Activated T-helper 2 cell treated with anti-CD3 and anti-CD28 coated beads, Interferon-gamma antibody, Interleukin-2, Interleukin-4, amounts not matched to agents 10 μg/mL and 5 μg/mL and 100 μg/mL, durations not matched to agents 14 hours and 24 hours and 36 hours (primary cell): Measurements from ENCODE around the gene NLRP6. TPM values are rescaled to one million over a fixed set of nuclear protein-coding genes. Genes with fewer than 3 reads are reported as not detected.

Experiments
- DNase-seq: peaks from one replicate; pipeline ENCODE4 v3.0.0; 2021; ENCODE audit warnings: low spot score
- H3K27ac Mint-ChIP-seq: one replicate; pipeline ENCODE4 v1.8.0; 2021; ENCODE audit warnings: mixed read lengths
- H3K27me3 Mint-ChIP-seq: one replicate; pipeline ENCODE4 v1.8.0; 2021; ENCODE audit warnings: low read depth, mixed read lengths
- H3K36me3 Mint-ChIP-seq: one replicate; pipeline ENCODE4 v1.8.0; 2021; ENCODE audit warnings: low read depth, mixed read lengths
- H3K4me1 Mint-ChIP-seq: one replicate; pipeline ENCODE4 v1.8.0; 2021; ENCODE audit warnings: low read depth, mixed read lengths
- H3K4me3 Mint-ChIP-seq: one replicate; pipeline ENCODE4 v1.8.0; 2021; ENCODE audit warnings: low read depth, mild to moderate bottlenecking, moderate library complexity, mixed read lengths
- H3K9me3 Mint-ChIP-seq: one replicate; pipeline ENCODE4 v1.8.0; 2021; ENCODE audit warnings: mixed read lengths
- intact Hi-C: fragments of 100-400 bp; cut with micrococcal nuclease; formaldehyde crosslinking; loops from one replicate; pipeline ENCODE4 v1.15.1; 2023
- total RNA-seq: library from RNA; stranded (reverse); gene quantifications from 2 replicates; pipeline ENCODE4 v1.2.3, GENCODE V29; 2022

The NLRP6 gene
- total RNA-seq, 1 donor from 2014 or later: 1.1 TPM

DNA sequence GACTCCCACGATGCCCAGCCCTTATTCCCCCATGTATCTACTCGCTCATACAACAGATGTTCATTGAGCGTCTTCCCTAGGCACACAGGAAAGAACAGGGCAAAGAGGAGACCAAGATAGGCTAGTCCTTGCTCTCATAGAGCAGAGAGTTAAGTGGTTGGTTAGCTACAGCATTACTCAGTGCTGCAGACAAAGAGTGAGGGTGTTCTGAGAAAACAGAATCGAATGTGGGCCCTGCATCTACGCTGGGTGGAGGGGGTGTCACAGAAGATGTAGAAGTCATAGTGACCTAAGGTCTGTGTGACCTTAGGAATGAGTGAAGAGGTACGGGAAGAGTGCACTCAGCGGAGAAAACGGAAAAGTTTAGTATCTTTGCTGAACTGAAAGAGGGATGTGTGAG lies 29.1 kb upstream of the NLRP6 start:
- no peak for DNase-seq
- H3K27ac Mint-ChIP-seq: peak overlapping the region; percentile 72
- H3K4me1 Mint-ChIP-seq: peaks cover 19% of the 10 kb centered on the region
- intact Hi-C loops: no loop called here
- no peak overlapping the region for H3K4me3 Mint-ChIP-seq
- H3K9me3 Mint-ChIP-seq: no peaks in the 10 kb centered on the region
- H3K36me3 Mint-ChIP-seq: peaks cover 87% of the 10 kb centered on the region
- no peaks in the 10 kb centered on the region for H3K27me3 Mint-ChIP-seq

GRCh38 chr11:250274-250673 lies 27.9 kb upstream of the NLRP6 start:
- H3K9me3 Mint-ChIP-seq: no peaks in the 10 kb centered on the region
- intact Hi-C loops: no loop called here
- H3K36me3 Mint-ChIP-seq: peaks cover 77% of the 10 kb centered on the region
- H3K27me3 Mint-ChIP-seq: no peaks in the 10 kb centered on the region
- H3K4me3 Mint-ChIP-seq: no peak overlapping the region
- DNase-seq: no peak
- H3K27ac Mint-ChIP-seq: no peak overlapping the region
- H3K4me1 Mint-ChIP-seq: peaks cover 15% of the 10 kb centered on the region

DNA sequence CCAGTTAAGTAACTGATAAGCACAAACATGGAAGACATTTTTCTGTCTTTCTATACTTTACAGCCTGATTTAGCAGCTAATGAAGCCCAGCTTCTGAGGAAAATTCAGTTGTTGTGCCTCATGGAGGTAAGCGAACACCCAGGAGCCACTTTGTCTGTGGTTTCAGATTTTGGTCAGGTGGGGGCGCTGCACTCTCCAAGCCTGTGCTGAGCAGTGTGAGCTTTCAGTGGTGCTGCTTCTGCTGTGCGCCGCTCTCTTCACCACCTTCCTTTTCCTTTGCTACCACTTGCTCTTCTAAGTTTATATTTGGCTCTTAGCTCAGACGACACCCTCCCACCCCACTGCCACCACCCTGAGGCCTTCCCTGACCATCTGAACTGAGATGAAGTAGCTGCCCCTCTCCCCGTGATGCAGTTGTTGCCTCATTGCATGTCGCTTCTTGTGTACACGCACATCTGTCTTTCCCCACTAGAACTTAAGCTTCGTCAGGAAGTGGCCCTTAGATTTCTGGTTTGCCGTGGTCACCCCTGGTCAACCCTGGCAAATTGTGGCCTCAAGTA lies 27.4 kb upstream of the NLRP6 start:
- peaks cover 13% of the 10 kb centered on the region for H3K4me1 Mint-ChIP-seq
- peaks cover 71% of the 10 kb centered on the region for H3K36me3 Mint-ChIP-seq
- no peak overlapping the region for H3K4me3 Mint-ChIP-seq
- no peak overlapping the region for H3K27ac Mint-ChIP-seq
- DNase-seq: peak; percentile 70
- no peaks in the 10 kb centered on the region for H3K27me3 Mint-ChIP-seq
- H3K9me3 Mint-ChIP-seq: no peaks in the 10 kb centered on the region
- intact Hi-C loops: no loop called here

DNA sequence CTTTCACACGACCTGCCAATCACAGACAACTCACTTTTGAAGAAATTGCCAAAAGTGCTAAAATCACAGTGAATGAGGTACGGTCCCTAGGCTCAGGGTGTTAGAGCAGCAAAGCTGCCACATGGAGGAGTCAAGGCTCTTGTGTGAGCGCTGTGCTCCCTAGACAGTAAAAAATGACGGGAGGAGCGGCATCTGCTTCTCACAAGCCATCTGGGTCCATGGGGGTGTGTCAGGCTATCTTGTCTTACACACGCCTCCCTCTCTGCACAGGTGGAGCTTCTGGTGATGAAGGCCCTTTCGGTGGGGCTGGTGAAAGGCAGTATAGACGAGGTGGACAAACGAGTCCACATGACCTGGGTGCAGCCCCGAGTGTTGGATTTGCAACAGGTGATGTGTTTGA lies 26.7 kb upstream of the NLRP6 start:
- Mint-ChIP-seq H3K27ac (no peak overlapping the region), H3K36me3 (peaks cover 64% of the 10 kb centered on the region), H3K27me3 (no peaks in the 10 kb centered on the region), H3K9me3 (no peaks in the 10 kb centered on the region), H3K4me3 (no peak overlapping the region), H3K4me1 (peaks cover 13% of the 10 kb centered on the region)
- DNase-seq: no peak
- intact Hi-C loops: no loop called here

GRCh38 chr11:252666-253065 lies 25.5 kb upstream of the NLRP6 start:
- no peak for DNase-seq
- Mint-ChIP-seq H3K36me3 (peaks cover 53% of the 10 kb centered on the region), H3K9me3 (no peaks in the 10 kb centered on the region), H3K4me3 (no peak overlapping the region), H3K27ac (peak overlapping the region; percentile 14), H3K27me3 (no peaks in the 10 kb centered on the region), H3K4me1 (peaks cover 13% of the 10 kb centered on the region)
- intact Hi-C loops: no loop called here

- no peak for DNase-seq
- H3K36me3 Mint-ChIP-seq: peaks cover 46% of the 10 kb centered on the region
- H3K4me3 Mint-ChIP-seq: no peak overlapping the region
- H3K9me3 Mint-ChIP-seq: no peaks in the 10 kb centered on the region
- peaks cover 4% of the 10 kb centered on the region for H3K27me3 Mint-ChIP-seq
- H3K27ac Mint-ChIP-seq: no peak overlapping the region
- H3K4me1 Mint-ChIP-seq: peaks cover 13% of the 10 kb centered on the region
- intact Hi-C loops: no loop called here
These were observed 24.9 kb upstream of the NLRP6 start for GRCh38 chr11:253160-253885.

DNA sequence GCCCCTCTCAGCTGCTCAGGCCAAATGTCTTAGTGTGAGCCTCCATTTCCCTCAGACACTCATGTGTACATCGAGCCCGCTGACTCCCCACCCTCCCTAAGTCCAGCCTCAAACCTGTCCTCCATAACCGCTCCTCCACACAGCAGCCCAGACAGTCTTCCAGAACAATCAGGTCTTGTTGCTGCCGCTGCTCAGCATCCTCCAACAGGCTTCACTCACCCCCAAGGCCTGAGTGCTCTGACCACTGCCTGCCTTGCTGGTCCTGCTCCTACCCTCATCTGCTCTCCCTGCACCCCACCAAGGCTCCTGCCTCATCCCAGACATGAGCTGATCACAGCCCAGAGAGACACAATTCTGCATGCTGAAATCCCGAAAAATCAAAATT lies 24.3 kb upstream of the NLRP6 start:
- H3K27me3 Mint-ChIP-seq: peaks cover 4% of the 10 kb centered on the region
- H3K36me3 Mint-ChIP-seq: peaks cover 41% of the 10 kb centered on the region
- peaks cover 12% of the 10 kb centered on the region for H3K4me1 Mint-ChIP-seq
- H3K9me3 Mint-ChIP-seq: no peaks in the 10 kb centered on the region
- no peak for DNase-seq
- H3K4me3 Mint-ChIP-seq: no peak overlapping the region
- no peak overlapping the region for H3K27ac Mint-ChIP-seq
- intact Hi-C loops: no loop called here

DNA sequence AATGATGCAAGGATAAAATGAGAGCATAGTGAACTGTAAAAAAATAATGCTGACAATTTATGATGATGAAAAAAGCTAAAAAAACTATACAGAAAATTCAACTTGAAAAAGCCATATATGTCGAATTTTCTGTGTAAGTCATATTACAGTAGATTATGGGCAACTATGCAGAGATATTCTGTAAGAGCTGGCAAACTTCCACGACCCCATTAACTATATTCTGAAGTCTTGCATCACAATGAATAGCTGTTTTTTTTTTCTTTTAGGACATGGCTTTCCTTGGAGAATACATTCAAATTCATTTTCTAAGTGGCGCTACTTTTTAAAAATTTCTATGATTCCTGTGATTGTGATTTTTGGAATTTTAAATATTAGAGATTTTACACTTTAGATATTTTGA lies 23.0 kb upstream of the NLRP6 start:
- Mint-ChIP-seq H3K27me3 (peaks cover 7% of the 10 kb centered on the region), H3K9me3 (no peaks in the 10 kb centered on the region), H3K4me1 (peaks cover 8% of the 10 kb centered on the region), H3K36me3 (peaks cover 35% of the 10 kb centered on the region), H3K4me3 (no peak overlapping the region), H3K27ac (no peak overlapping the region)
- no peak for DNase-seq
- intact Hi-C loops: no loop called here

GRCh38 chr11:255816-256215 lies 22.4 kb upstream of the NLRP6 start:
- Mint-ChIP-seq H3K4me1 (peaks cover 3% of the 10 kb centered on the region), H3K4me3 (no peak overlapping the region), H3K9me3 (no peaks in the 10 kb centered on the region), H3K36me3 (peaks cover 29% of the 10 kb centered on the region), H3K27me3 (peaks cover 7% of the 10 kb centered on the region), H3K27ac (no peak overlapping the region)
- intact Hi-C loops: no loop called here
- no peak for DNase-seq

- no peak overlapping the region for H3K27ac Mint-ChIP-seq
- peaks cover 17% of the 10 kb centered on the region for H3K36me3 Mint-ChIP-seq
- peaks cover 7% of the 10 kb centered on the region for H3K27me3 Mint-ChIP-seq
- no peak overlapping the region for H3K4me3 Mint-ChIP-seq
- DNase-seq: no peak
- no peaks in the 10 kb centered on the region for H3K9me3 Mint-ChIP-seq
- intact Hi-C loops: no loop called here
- H3K4me1 Mint-ChIP-seq: peaks cover under 1% of the 10 kb centered on the region
These were observed 21.1 kb upstream of the NLRP6 start for GRCh38 chr11:256952-257737.

- Mint-ChIP-seq H3K4me1 (peaks cover 2% of the 10 kb centered on the region), H3K4me3 (no peak overlapping the region), H3K36me3 (peaks cover 9% of the 10 kb centered on the region)
These were observed 20.3 kb upstream of the NLRP6 start for GRCh38 chr11:257766-258493.

DNA sequence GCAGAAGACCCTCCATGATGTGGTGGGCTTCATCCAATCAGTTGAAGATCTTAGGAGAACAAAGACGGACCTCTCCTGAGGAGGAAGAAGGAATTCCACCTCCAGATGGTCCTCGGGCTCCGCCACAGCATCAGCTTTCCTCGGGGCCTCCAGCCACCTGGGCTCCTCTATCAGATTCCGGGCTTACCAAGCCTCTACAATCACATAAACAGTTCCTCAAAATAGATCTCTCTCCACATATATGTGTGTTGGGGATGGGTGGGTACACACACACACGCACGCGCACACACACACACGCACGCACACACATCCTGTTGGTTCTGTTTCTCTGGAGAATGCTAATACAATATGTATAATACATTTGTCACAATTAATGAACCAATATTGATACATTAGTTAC lies 18.8 kb upstream of the NLRP6 start:
- intact Hi-C loops: no loop called here
- Mint-ChIP-seq H3K27ac (no peak overlapping the region), H3K4me1 (peaks cover 2% of the 10 kb centered on the region), H3K36me3 (no peaks in the 10 kb centered on the region), H3K27me3 (peaks cover 7% of the 10 kb centered on the region), H3K4me3 (no peak overlapping the region), H3K9me3 (no peaks in the 10 kb centered on the region)
- no peak for DNase-seq

More at GRCh38 chr11:257766-258493, 20.3 kb upstream of the NLRP6 start:
- H3K9me3 Mint-ChIP-seq: no peaks in the 10 kb centered on the region
- no peak for DNase-seq
- intact Hi-C loops: no loop called here
- H3K27ac Mint-ChIP-seq: no peak overlapping the region
- H3K27me3 Mint-ChIP-seq: peaks cover 7% of the 10 kb centered on the region
